Left renal pelvis (tissue), 4 donors: ENCODE measurements around the gene SPECC1L. TPM values are rescaled to one million over a fixed set of nuclear protein-coding genes. Genes with fewer than 3 reads are reported as not detected.
A peak's percentile ranks its signal among the peaks of the same experiment; 100 is the strongest.

ENCODE experiments used
- DNase-seq, 4 donors: peaks; one replicate each; pipeline ENCODE4 v3.0.0-alpha.2; 2013; ENCODE audit warnings: low read depth in 4 of 4, low spot score in 3 of 4
- polyA plus RNA-seq, 4 donors: library from polyadenylated mRNA; unstranded; fragments of 120-200 nt; gene quantifications; one replicate each; pipeline ENCODE4 v1.2.1, GENCODE V29; 2013; ENCODE audit not compliant: insufficient read length in 4 of 4

Gene SPECC1L
- polyA plus RNA-seq, 4 donors, result 44.0 to 57.9 (median 46.5) TPM

GRCh38 chr22:24435861-24436371 is 165.3 kb downstream of the SPECC1L start:
- no peak for DNase-seq

GRCh38 chr22:24436553-24436952 is 165.9 kb downstream of the SPECC1L start:
- no peak for DNase-seq

GRCh38 chr22:24437091-24437490 is 166.5 kb downstream of the SPECC1L start:
- DNase-seq, result no peak

- DNase-seq, result no peak
Measured at GRCh38 chr22:24437741-24438328, 167.2 kb downstream of the SPECC1L start.

GRCh38 chr22:24440270-24440717 is 169.7 kb downstream of the SPECC1L start:
- no peak for DNase-seq

- no peak for DNase-seq
Measured at GRCh38 chr22:24440718-24441405, 170.2 kb downstream of the SPECC1L start.

- DNase-seq, result no peak
Measured at GRCh38 chr22:24441406-24442351, 171.0 kb downstream of the SPECC1L start.

- DNase-seq, result no peak
Measured at GRCh38 chr22:24442352-24442744, 171.7 kb downstream of the SPECC1L start.

- DNase-seq, result no peak
Measured at GRCh38 chr22:24443668-24444067, 173.0 kb downstream of the SPECC1L start.

- DNase-seq, result no peak
Measured at GRCh38 chr22:24444251-24444650, 173.6 kb downstream of the SPECC1L start.

GRCh38 chr22:24444729-24445466 is 174.3 kb downstream of the SPECC1L start:
- peak in 1 of 4 donors; percentile 60 for DNase-seq

GRCh38 chr22:24445481-24446259 is 175.0 kb downstream of the SPECC1L start:
- DNase-seq, result no peak

- no peak for DNase-seq
Measured at GRCh38 chr22:24446260-24446611, 175.6 kb downstream of the SPECC1L start.

GRCh38 chr22:24450610-24451009 is 180.0 kb downstream of the SPECC1L start:
- no peak for DNase-seq

- DNase-seq, result no peak
Measured at GRCh38 chr22:24451162-24451561, 180.5 kb downstream of the SPECC1L start.

GRCh38 chr22:24453853-24454252 is 183.2 kb downstream of the SPECC1L start:
- DNase-seq, result no peak

GRCh38 chr22:24455039-24455438 is 184.4 kb downstream of the SPECC1L start:
- DNase-seq, result no peak

- DNase-seq, result no peak
Measured at GRCh38 chr22:24455751-24456426, 185.3 kb downstream of the SPECC1L start.

GRCh38 chr22:24457894-24458420 is 187.3 kb downstream of the SPECC1L start:
- DNase-seq, result no peak
